Right atrium auricular region (tissue), 2 donors: ENCODE results near the gene MYD88. TPM values are rescaled to one million over a fixed set of nuclear protein-coding genes. Genes with fewer than 3 reads are reported as not detected.

ENCODE experiments used
- DNase-seq: peaks from one replicate; pipeline ENCODE4 v3.0.0-alpha.2; 2019; ENCODE audit warnings: low spot score
- H3K27ac ChIP-seq, 2 donors: fragments of 200-600 bp; sonication (generic); 1 replicate in 1 of 2; 2 replicates in 1 of 2; pipeline ENCODE4 v1.5.1; 2016 to 2019
- H3K27me3 ChIP-seq, 2 donors: fragments of 200-600 bp; sonication (generic); one replicate each; pipeline versions ENCODE4 v1.5.1 to v1.6.0; 2017 to 2019
- H3K36me3 ChIP-seq: fragments of 200-600 bp; sonication (generic); one replicate; pipeline ENCODE4 v1.5.1; 2016
- H3K4me1 ChIP-seq, 2 donors: fragments of 200-600 bp; sonication (generic); one replicate each; pipeline versions ENCODE4 v1.5.1 to v1.6.0; 2017 to 2019
- H3K4me3 ChIP-seq, 2 donors: fragments of 200-600 bp; sonication (generic); 1 replicate in 1 of 2; 2 replicates in 1 of 2; pipeline ENCODE4 v1.5.1; 2017 to 2019; ENCODE audit warnings: mild to moderate bottlenecking in 1 of 2, moderate library complexity in 1 of 2
- H3K9me3 ChIP-seq, 2 donors: fragments of 200-600 bp; sonication (generic); one replicate each; pipeline ENCODE4 v1.5.1; 2019
- CTCF ChIP-seq, 2 donors: fragments of 200-600 bp; sonication (generic); IDR thresholded peaks; one replicate each; pipeline ENCODE4 v1.5.1; 2019; ENCODE audit warnings: antibody characterized with exemption in 2 of 2
- total RNA-seq, 2 donors: library from RNA; depleted of rRNA; stranded (reverse); fragments of >200 nt; gene quantifications; one replicate each; pipeline ENCODE4 v1.1.0, GENCODE V29; 2016

MYD88 gene
- total RNA-seq, 2 donors from 2014 or later, result 7.1 to 14.3 TPM

GRCh38 chr3:38173834-38174418 lies 35.5 kb downstream of the MYD88 start:
- Histone ChIP-seq H3K27me3 (no peaks in the 10 kb centered on the region), H3K36me3 (no peaks in the 10 kb centered on the region), H3K4me3 (no peak overlapping the region), H3K27ac (no peak overlapping the region), H3K4me1 (peaks cover 0 to 14% of the 10 kb centered on the region in 2 donors), H3K9me3 (no peaks in the 10 kb centered on the region)
- no peak for DNase-seq
- no peak for TF ChIP-seq CTCF (IDR thresholded peaks at IDR 0.05)

DNA sequence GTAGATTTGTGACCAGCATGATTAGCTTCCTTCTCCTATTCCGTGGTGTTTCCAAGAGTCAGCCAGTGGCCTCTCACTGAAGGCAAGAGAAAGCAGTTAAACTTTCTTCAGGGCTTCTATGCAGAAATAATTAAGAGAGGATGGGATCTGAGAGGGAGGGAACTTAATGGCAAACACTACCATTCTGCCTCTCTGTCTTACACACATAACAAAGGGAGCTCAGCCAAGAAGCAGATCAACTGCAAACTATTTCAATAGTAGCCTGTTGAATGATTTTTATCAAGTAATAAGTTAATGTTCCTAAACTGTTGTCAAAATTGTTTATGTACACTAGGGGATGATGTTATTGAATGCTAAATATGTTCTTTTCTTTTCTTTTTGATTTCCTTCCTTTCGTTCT lies 38.7 kb downstream of the MYD88 start:
- DNase-seq, result no peak
- Histone ChIP-seq H3K36me3 (no peaks in the 10 kb centered on the region), H3K4me3 (no peak overlapping the region), H3K9me3 (no peaks in the 10 kb centered on the region), H3K27ac (no peak overlapping the region), H3K4me1 (peaks cover 0 to 12% of the 10 kb centered on the region in 2 donors), H3K27me3 (no peaks in the 10 kb centered on the region)
- TF ChIP-seq CTCF (IDR thresholded peaks at IDR 0.05), result no peak

GRCh38 chr3:38186781-38187180 lies 48.3 kb downstream of the MYD88 start:
- Histone ChIP-seq H3K9me3 (no peaks in the 10 kb centered on the region), H3K4me1 (no peaks in the 10 kb centered on the region)

GRCh38 chr3:38190481-38190881 lies 52.0 kb downstream of the MYD88 start:
- no peak overlapping the region for H3K27ac ChIP-seq
- H3K4me1 ChIP-seq, result no peaks in the 10 kb centered on the region
- no peak overlapping the region for H3K4me3 ChIP-seq
- no peak for DNase-seq
- no peaks in the 10 kb centered on the region for H3K27me3 ChIP-seq
- H3K9me3 ChIP-seq, result no peaks in the 10 kb centered on the region
- peaks cover 31% of the 10 kb centered on the region for H3K36me3 ChIP-seq
- no peak for TF ChIP-seq CTCF (IDR thresholded peaks at IDR 0.05)

More at GRCh38 chr3:38186781-38187180, 48.3 kb downstream of the MYD88 start:
- H3K27me3 ChIP-seq, result no peaks in the 10 kb centered on the region
- no peak overlapping the region for H3K27ac ChIP-seq
- H3K4me3 ChIP-seq, result no peak overlapping the region
- TF ChIP-seq CTCF (IDR thresholded peaks at IDR 0.05), result no peak
- DNase-seq, result no peak
- H3K36me3 ChIP-seq, result peaks cover 34% of the 10 kb centered on the region

Other genes starting within 250 kb of the MYD88 start
- 10 to 100 TPM in 1 of 2 donors, 1 to 10 TPM in 1; 4.2 to 12.2 TPM for gene VILL, start 147.9 kb upstream of the MYD88 start, total RNA-seq
- 10 to 100 TPM in 1 of 2 donors, 1 to 10 TPM in 1; 8.7 to 15.5 TPM for gene PLCD1, start 109.0 kb upstream of the MYD88 start, total RNA-seq
- gene DLEC1, start 99.5 kb upstream of the MYD88 start, total RNA-seq, result under 1 TPM; 0.22 to 0.35 TPM
- 10 to 100 TPM; 50.9 to 74.0 TPM for gene ACAA1, start 1.5 kb upstream of the MYD88 start, total RNA-seq
- gene OXSR1, start 26.9 kb downstream of the MYD88 start, total RNA-seq, result 10 to 100 TPM; 25.8 to 27.2 TPM
- not detected for gene SLC22A13, start 127.2 kb downstream of the MYD88 start, total RNA-seq
- not detected for gene SLC22A14, start 143.6 kb downstream of the MYD88 start, total RNA-seq
- under 1 TPM; 0.70 to 0.79 TPM for gene XYLB, start 208.1 kb downstream of the MYD88 start, total RNA-seq